Mesenchymal stem cell (in vitro differentiated cells and primary cell): ENCODE results near the gene SIAH3.

Source experiments
- DNase-seq: peaks from one replicate; pipeline ENCODE4 v3.0.0-alpha.2; 2013
- H2AFZ ChIP-seq: one replicate; pipeline ENCODE4 v1.6.1; 2013; ENCODE audit warnings: low read depth, mild to moderate bottlenecking, control low read depth, inconsistent platforms, low read length, moderate library complexity
- H2AK5ac ChIP-seq: 2 replicates; pipeline ENCODE4 v1.6.1; 2013; ENCODE audit warnings: low read length, moderate library complexity, mild to moderate bottlenecking, inconsistent platforms; ENCODE audit not compliant: severe bottlenecking
- H2BK120ac ChIP-seq: one replicate; pipeline ENCODE4 v1.6.1; 2013; ENCODE audit warnings: low read depth, mild to moderate bottlenecking, inconsistent platforms, low read length, moderate library complexity
- H2BK12ac ChIP-seq, 2 experiments: one replicate each; pipeline ENCODE4 v1.6.1; 2013; ENCODE audit warnings: inconsistent platforms in 2 of 2, low read length in 2 of 2, mild to moderate bottlenecking in 2 of 2, moderate library complexity in 2 of 2, control low read depth in 1 of 2
- H2BK15ac ChIP-seq: one replicate; pipeline ENCODE4 v1.6.1; 2013; ENCODE audit warnings: mild to moderate bottlenecking, low read depth, inconsistent platforms; ENCODE audit not compliant: poor library complexity, severe bottlenecking
- H2BK5ac ChIP-seq: 2 replicates; pipeline ENCODE4 v1.6.1; 2013; ENCODE audit warnings: low read depth, mild to moderate bottlenecking, low read length, control low read depth, inconsistent platforms; ENCODE audit not compliant: poor library complexity, severe bottlenecking
- H3K14ac ChIP-seq, 2 experiments: one replicate each; pipeline ENCODE4 v1.6.1; 2013; ENCODE audit warnings: inconsistent platforms in 2 of 2, low read length in 2 of 2, control low read depth in 1 of 2, mild to moderate bottlenecking in 1 of 2, moderate library complexity in 1 of 2
- H3K18ac ChIP-seq, 2 experiments: one replicate each; pipeline ENCODE4 v1.6.1; 2013; ENCODE audit warnings: inconsistent platforms in 2 of 2, low read length in 2 of 2, control low read depth in 1 of 2, low read depth in 1 of 2, mild to moderate bottlenecking in 1 of 2
- H3K23ac ChIP-seq, 2 experiments: one replicate each; pipeline ENCODE4 v1.6.1; 2013; ENCODE audit warnings: inconsistent platforms in 2 of 2, low read length in 2 of 2, mild to moderate bottlenecking in 2 of 2, moderate library complexity in 2 of 2, control low read depth in 1 of 2
- H3K27ac ChIP-seq: 2 replicates; pipeline ENCODE4 v1.5.1; 2013; ENCODE audit warnings: mild to moderate bottlenecking, moderate library complexity, low read length, control low read depth, inconsistent platforms; ENCODE audit not compliant: poor library complexity, severe bottlenecking
- H3K27me3 ChIP-seq, 2 experiments: 2 replicates each; pipeline versions ENCODE4 v1.6.1 to v1.7.0; 2013; ENCODE audit warnings: low read length in 2 of 2, mild to moderate bottlenecking in 2 of 2, moderate library complexity in 2 of 2, control low read depth in 1 of 2, inconsistent platforms in 1 of 2; ENCODE audit not compliant: control insufficient read depth in 1 of 2, insufficient read depth in 1 of 2
- H3K36me3 ChIP-seq, 2 experiments: 2 replicates each; pipeline versions ENCODE4 v1.6.1 to v1.7.0; 2013; ENCODE audit warnings: low read length in 2 of 2, control low read depth in 1 of 2, inconsistent platforms in 1 of 2, low read depth in 1 of 2, mild to moderate bottlenecking in 1 of 2; ENCODE audit not compliant: insufficient read depth in 2 of 2, control insufficient read depth in 1 of 2
- H3K4ac ChIP-seq, 2 experiments: one replicate each; pipeline ENCODE4 v1.6.1; 2013; ENCODE audit warnings: inconsistent platforms in 2 of 2, low read length in 2 of 2, mild to moderate bottlenecking in 2 of 2, moderate library complexity in 2 of 2, control low read depth in 1 of 2, low read depth in 1 of 2
- H3K4me1 ChIP-seq: 2 replicates; pipeline ENCODE4 v1.6.1; 2013; ENCODE audit warnings: low read depth, low read length, control low read depth; ENCODE audit not compliant: control insufficient read depth, insufficient read depth
- H3K4me2 ChIP-seq: 2 replicates; pipeline ENCODE4 v1.6.1; 2013; ENCODE audit warnings: low read length, mild to moderate bottlenecking, inconsistent platforms; ENCODE audit not compliant: poor library complexity, severe bottlenecking
- H3K4me3 ChIP-seq, 2 experiments: 2 replicates each; pipeline versions ENCODE4 v1.5.1 to v1.7.0; 2013; ENCODE audit warnings: low read length in 2 of 2, mild to moderate bottlenecking in 2 of 2, control low read depth in 1 of 2, low read depth in 1 of 2; ENCODE audit not compliant: insufficient read depth in 1 of 2
- H3K79me1 ChIP-seq: replicated peaks from 2 replicates; pipeline ENCODE4 v1.6.1; 2013; ENCODE audit warnings: mild to moderate bottlenecking, control low read depth, low read length, inconsistent platforms; ENCODE audit not compliant: poor library complexity, severe bottlenecking
- H3K9ac ChIP-seq: 2 replicates; pipeline ENCODE4 v1.7.0; 2013; ENCODE audit warnings: mild to moderate bottlenecking, low read length, moderate library complexity
- H3K9me3 ChIP-seq: 2 replicates; pipeline ENCODE4 v1.7.0; 2013; ENCODE audit warnings: mild to moderate bottlenecking, low read length; ENCODE audit not compliant: control insufficient read depth
- H4K8ac ChIP-seq: one replicate; pipeline ENCODE4 v1.6.1; 2013; ENCODE audit warnings: inconsistent platforms, mild to moderate bottlenecking, low read length, moderate library complexity
- H4K91ac ChIP-seq: one replicate; pipeline ENCODE4 v1.6.1; 2013; ENCODE audit warnings: mild to moderate bottlenecking, low read length, inconsistent platforms
- WGBS: methylation state at CpG from one replicate; pipeline ENCODE4 v1.1.7; 2013; ENCODE audit warnings: mixed read lengths; 5-methylcytosine and 5-hydroxymethylcytosine counted together

SIAH3 gene

GRCh38 chr13:45885194-45885593 is 33.6 kb upstream of the SIAH3 start:
- Histone ChIP-seq H4K8ac (no peak overlapping the region), H2BK5ac (no peak overlapping the region), H2BK120ac (no peak overlapping the region), H2BK12ac (no peak overlapping the region), H3K27ac (no peak overlapping the region), H4K91ac (no peak overlapping the region), H3K9me3 (no peaks in the 10 kb centered on the region), H2AFZ (no peak overlapping the region), H2BK15ac (no peak overlapping the region), H3K18ac (no peak overlapping the region), H3K23ac (no peak overlapping the region), H3K4me2 (no peak overlapping the region), H3K9ac (no peak overlapping the region), H3K27me3 (peaks cover 0 to 60% of the 10 kb centered on the region in 2 experiments), H2AK5ac (no peak overlapping the region), H3K14ac (no peak overlapping the region), H3K4me1 (peaks cover 3% of the 10 kb centered on the region), H3K36me3 (no peaks in the 10 kb centered on the region), H3K4me3 (no peak overlapping the region), H3K79me1 (no peaks in the 10 kb centered on the region), H3K4ac (no peak overlapping the region)
- no peak for DNase-seq
- WGBS: 93% methylated on average over 4 of the region's 5 CpGs

- Histone ChIP-seq H4K8ac (no peak overlapping the region), H3K79me1 (no peaks in the 10 kb centered on the region), H3K4me1 (peaks cover 5% of the 10 kb centered on the region), H3K9me3 (no peaks in the 10 kb centered on the region), H2AK5ac (no peak overlapping the region), H2BK5ac (no peak overlapping the region), H3K36me3 (no peaks in the 10 kb centered on the region), H3K18ac (no peak overlapping the region), H3K27ac (peak overlapping the region; percentile 48), H2AFZ (no peak overlapping the region), H2BK15ac (no peak overlapping the region), H2BK12ac (no peak overlapping the region), H3K23ac (no peak overlapping the region), H3K4me3 (no peak overlapping the region), H3K9ac (no peak overlapping the region), H3K27me3 (peaks cover 0 to 61% of the 10 kb centered on the region in 2 experiments), H3K4ac (no peak overlapping the region), H3K4me2 (no peak overlapping the region), H3K14ac (no peak overlapping the region), H4K91ac (no peak overlapping the region), H2BK120ac (no peak overlapping the region)
- whole genome bisulfite sequencing: 28% methylated on average over 1 of the region's 1 CpG
- no peak for DNase-seq
These were observed 31.1 kb upstream of the SIAH3 start for GRCh38 chr13:45882626-45883025.

DNA sequence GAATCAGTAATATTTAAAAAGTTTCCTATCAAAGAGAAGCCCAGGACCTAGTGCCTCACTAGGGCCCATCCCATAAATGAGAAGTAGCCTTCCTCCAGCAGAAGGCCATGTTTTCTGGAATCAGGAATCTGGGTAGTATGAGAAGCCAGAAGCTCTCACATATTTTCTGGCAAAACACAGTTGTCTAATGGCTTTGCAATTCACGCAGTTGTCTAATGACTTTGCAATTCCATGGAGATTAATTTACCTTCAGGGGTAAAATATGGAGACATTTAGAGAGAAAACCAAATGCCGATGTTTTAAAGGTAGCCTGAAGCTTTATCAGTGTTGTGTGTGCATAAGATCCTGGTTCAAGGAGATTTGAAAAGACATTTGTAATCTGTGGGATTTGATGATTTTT is 29.8 kb upstream of the SIAH3 start:
- Histone ChIP-seq H3K9ac (no peak overlapping the region), H2BK12ac (no peak overlapping the region), H4K91ac (no peak overlapping the region), H2AK5ac (no peak overlapping the region), H2BK120ac (no peak overlapping the region), H4K8ac (no peak overlapping the region), H3K4ac (no peak overlapping the region), H3K4me2 (no peak overlapping the region), H2BK15ac (no peak overlapping the region), H3K79me1 (no peaks in the 10 kb centered on the region), H3K23ac (no peak overlapping the region), H2BK5ac (no peak overlapping the region), H3K27ac (no peak overlapping the region), H3K4me1 (peaks cover 5% of the 10 kb centered on the region), H3K18ac (no peak overlapping the region), H3K27me3 (peaks cover 0 to 63% of the 10 kb centered on the region in 2 experiments), H2AFZ (no peak overlapping the region), H3K4me3 (no peak overlapping the region), H3K9me3 (no peaks in the 10 kb centered on the region), H3K14ac (no peak overlapping the region), H3K36me3 (no peaks in the 10 kb centered on the region)
- no peak for DNase-seq
- 94% methylated on average over 2 of the region's 2 CpGs for WGBS

- no peak overlapping the region for H2BK5ac ChIP-seq
- H3K9me3 ChIP-seq: no peaks in the 10 kb centered on the region
- no peak overlapping the region for H3K18ac ChIP-seq
- no peak overlapping the region for H2BK15ac ChIP-seq
- H2BK12ac ChIP-seq: no peak overlapping the region
- no peak overlapping the region for H3K4me2 ChIP-seq
- H4K91ac ChIP-seq: no peak overlapping the region
- H3K27ac ChIP-seq: no peak overlapping the region
- H3K14ac ChIP-seq: no peak overlapping the region
- WGBS: 65% methylated on average over 2 of the region's 2 CpGs
- no peak for DNase-seq
- H3K4ac ChIP-seq: no peak overlapping the region
- no peak overlapping the region for H2BK120ac ChIP-seq
- no peak overlapping the region for H2AK5ac ChIP-seq
- H3K9ac ChIP-seq: no peak overlapping the region
- H3K23ac ChIP-seq: no peak overlapping the region
- H3K27me3 ChIP-seq: peaks cover 0 to 56% of the 10 kb centered on the region in 2 experiments
- H3K79me1 ChIP-seq: no peaks in the 10 kb centered on the region
- H3K4me3 ChIP-seq: no peak overlapping the region
- H3K36me3 ChIP-seq: no peaks in the 10 kb centered on the region
- H3K4me1 ChIP-seq: peaks cover 5% of the 10 kb centered on the region
- no peak overlapping the region for H4K8ac ChIP-seq
- H2AFZ ChIP-seq: no peak overlapping the region
These were observed 28.7 kb upstream of the SIAH3 start for GRCh38 chr13:45880242-45880641.
